ENCODE results near the gene LRRN3.

GRCh38 chr7:111091593-111092358, 849 bp downstream of the LRRN3 start:
- no peak for TF ChIP-seq CTCF (IDR thresholded peaks at IDR 0.05; ENCODE audit: insufficient read depth, low read length)
- TF ChIP-seq POLR2AphosphoS5 (IDR thresholded peaks at IDR 0.05; ENCODE audit: low read depth): no peak
- no peak for TF ChIP-seq SPI1 (IDR thresholded peaks at IDR 0.05; ENCODE audit: borderline replicate concordance, low read depth)
- TF ChIP-seq REST (IDR thresholded peaks at IDR 0.05; ENCODE audit: insufficient replicate concordance, low read depth): no peak

All from HL-60 (cell line).